ENCODE data around the gene PTPN1. TPM values are rescaled to one million over a fixed set of nuclear protein-coding genes. Genes with fewer than 3 reads are reported as not detected.

Gene PTPN1
- total and polyA plus RNA-seq, 10 of the 15 experiments (the other 5 are each of a cell fraction or from before 2014, with no cell fraction given) = 15.9 to 74.7 (median 43.9) TPM

GRCh38 chr20:50523552-50524167 is 13.5 kb downstream of the PTPN1 start:
- peaks cover 4% of the 10 kb centered on the region; the same call in 1 of the 2 replicates for H4K20me1 ChIP-seq (ENCODE audit: control insufficient read depth, insufficient read depth)
- no peak for DNase-seq (ENCODE audit: low read depth, low spot score)
- H3K9ac ChIP-seq (ENCODE audit: control insufficient read depth, insufficient read depth, low read length) = no peak overlapping the region
- ChIA-PET POLR2A (interaction anchor here (0.5 to 4.9 kb wide), 7 partner anchors 11 to 490 kb away, joined by 3 to 56 read pairs (median 4); partner anchors contain the start of gene PTPN1), RAD21 (ENCODE audit: unreplicated experiment) (interaction anchor here (0.5 to 6.6 kb wide), 6 partner anchors 11 to 500 kb away, joined by 3 to 40 read pairs (median 3); no protein-coding TSS in a partner anchor), SMC1A (ENCODE audit: uncharacterized antibody, unreplicated experiment) (interaction anchor here (73.1 to 95.1 kb wide), 2 partner anchors 15 to 22 kb away, joined by 2799 read pairs; partner anchors contain the start of gene PTPN1), CTCF (interaction anchor here (0.8 to 1.9 kb wide), 8 partner anchors 8 to 55 kb away, joined by 3 to 8 read pairs (median 4); no protein-coding TSS in a partner anchor)
- H2AFZ ChIP-seq (ENCODE audit: control insufficient read depth, low read depth, low read length) = no peak overlapping the region
- peaks cover 76% of the 10 kb centered on the region for H3K4me1 ChIP-seq (ENCODE audit: control insufficient read depth, insufficient read depth, low read length)
- BruUV-seq (replicated peaks) = no TSS peak
- peak overlapping the region; percentile 46; the same call in 1 of the 2 replicates for H3K4me3 ChIP-seq
- H3K36me3 ChIP-seq (ENCODE audit: control insufficient read depth in 2 of 2, insufficient read depth in 2 of 2, low read length in 1 of 2) = peaks cover 0 to 8% of the 10 kb centered on the region in 2 experiments; a peak in 2 of 4 replicates
- TF ChIP-seq GATAD2B (conservative IDR thresholded peaks at IDR 0.05; ENCODE audit: low read depth) (no peak), TCF12 (IDR thresholded peaks at IDR 0.05; ENCODE audit: low read depth, low read length) (no peak), ZBTB4 (CRISPR knock-in tag; IDR thresholded peaks at IDR 0.05) (no peak), JUNB (IDR thresholded peaks at IDR 0.05) (peak; percentile 12; the same call in 1 of the 2 replicates), POLR2AphosphoS2 (IDR thresholded peaks at IDR 0.05; ENCODE audit: low read depth, low read length) (no peak), POU2F2 (IDR thresholded peaks at IDR 0.05; ENCODE audit: borderline replicate concordance, low read depth, low read length) (0 out of 3 replicates have a peak, but pooled peaks have one; percentile 44), ATF7 (IDR thresholded peaks at IDR 0.05; ENCODE audit: low read depth) (peak; percentile 62), NKRF (conservative IDR thresholded peaks at IDR 0.05) (no peak), MAX (IDR thresholded peaks at IDR 0.05; ENCODE audit: low read depth, low read length) (no peak), SPI1 (IDR thresholded peaks at IDR 0.05; ENCODE audit: borderline replicate concordance, insufficient read depth, low read depth, low read length) (peak; percentile 68), CREB1 (IDR thresholded peaks at IDR 0.05; ENCODE audit: low read depth) (0 out of 2 replicates have a peak, but pooled peaks have one; percentile 25), KLF5 (IDR thresholded peaks at IDR 0.05; ENCODE audit: partially characterized antibody) (no peak), RUNX3 (IDR thresholded peaks at IDR 0.05; ENCODE audit: low read length) (no peak), IKZF1 (conservative IDR thresholded peaks at IDR 0.05) (0 out of 2 replicates have a peak, but pooled peaks have one; percentile 27)
- TF ChIP-seq, protein P1, sequence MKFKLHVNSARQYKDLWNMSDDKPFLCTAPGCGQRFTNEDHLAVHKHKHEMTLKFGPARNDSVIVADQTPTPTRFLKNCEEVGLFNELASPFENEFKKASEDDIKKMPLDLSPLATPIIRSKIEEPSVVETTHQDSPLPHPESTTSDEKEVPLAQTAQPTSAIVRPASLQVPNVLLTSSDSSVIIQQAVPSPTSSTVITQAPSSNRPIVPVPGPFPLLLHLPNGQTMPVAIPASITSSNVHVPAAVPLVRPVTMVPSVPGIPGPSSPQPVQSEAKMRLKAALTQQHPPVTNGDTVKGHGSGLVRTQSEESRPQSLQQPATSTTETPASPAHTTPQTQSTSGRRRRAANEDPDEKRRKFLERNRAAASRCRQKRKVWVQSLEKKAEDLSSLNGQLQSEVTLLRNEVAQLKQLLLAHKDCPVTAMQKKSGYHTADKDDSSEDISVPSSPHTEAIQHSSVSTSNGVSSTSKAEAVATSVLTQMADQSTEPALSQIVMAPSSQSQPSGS (IDR thresholded peaks at IDR 0.05; ENCODE audit: low read length) = no peak
- no peaks in the 10 kb centered on the region for H3K9me3 ChIP-seq (replicated peaks; ENCODE audit: control insufficient read depth, insufficient read depth, low read length)
- no peaks in the 10 kb centered on the region for H3K27me3 ChIP-seq (replicated peaks in 1 of 2; ENCODE audit: control insufficient read depth in 2 of 2, insufficient read depth in 2 of 2, low read length in 1 of 2)
- in situ Hi-C loops (cut with MboI) (loop anchor here (25.0 kb wide), 1 partner anchor 836 kb away; no protein-coding TSS in a partner anchor), intact Hi-C loops (cut with micrococcal nuclease; ENCODE audit: unreplicated experiment) (no loop called here)
- peak overlapping the region; percentile 47 for H3K27ac ChIP-seq (ENCODE audit: control insufficient read depth, insufficient read depth)
- H3K79me2 ChIP-seq (ENCODE audit: control insufficient read depth, insufficient read depth, low read length) = peaks cover 93% of the 10 kb centered on the region
- WGBS (ENCODE audit: insufficient coverage, insufficient replicate concordance, low lambda C conversion rate, missing lambda C conversion rate) = 3% methylated on average over 3 of the region's 3 CpGs
- ATAC-seq = peak; percentile 46
- FAIRE-seq = no peak
- H3K4me2 ChIP-seq (ENCODE audit: control insufficient read depth, insufficient read depth) = peak overlapping the region; percentile 36

Measured in GM12878 (cell line).